ENCODE measurements around the gene KRTAP20-2. TPM values are rescaled to one million over a fixed set of nuclear protein-coding genes. Genes with fewer than 3 reads are reported as not detected.

KRTAP20-2 gene
- total and polyA plus RNA-seq, 2 experiments from 2014 or later: not detected

- TF ChIP-seq EZH2 (IDR thresholded peaks at IDR 0.05; ENCODE audit: borderline replicate concordance): no peak
- no peak for TF ChIP-seq EZH2phosphoT487 (IDR thresholded peaks at IDR 0.05; ENCODE audit: low read depth, severe bottlenecking, unreplicated experiment)
- Histone ChIP-seq H2AFZ (no peak overlapping the region), H3K9me2 (replicated peaks; ENCODE audit: insufficient read depth) (no peaks in the 10 kb centered on the region), H3K4me3 (no peak overlapping the region), H3K4me1 (ENCODE audit: insufficient read depth) (no peaks in the 10 kb centered on the region), H3K27me3 (no peaks in the 10 kb centered on the region), H3K4me2 (no peak overlapping the region), H3K36me3 (replicated peaks; ENCODE audit: insufficient read depth, low read depth) (no peaks in the 10 kb centered on the region), H3K9me3 (ENCODE audit: low read depth) (no peaks in the 10 kb centered on the region), H3K79me2 (no peaks in the 10 kb centered on the region), H4K20me1 (ENCODE audit: insufficient read depth, poor library complexity, severe bottlenecking) (no peaks in the 10 kb centered on the region), H3K27ac (no peak overlapping the region)
- DNase-seq (ENCODE audit: low spot score): no peak
- WGBS (ENCODE audit: low lambda C conversion rate, missing lambda C conversion rate): 61% methylated on average over 1 of the region's 1 CpG
Observed at GRCh38 chr21:30629200-30629599, 5.8 kb upstream of the KRTAP20-2 start.

DNA sequence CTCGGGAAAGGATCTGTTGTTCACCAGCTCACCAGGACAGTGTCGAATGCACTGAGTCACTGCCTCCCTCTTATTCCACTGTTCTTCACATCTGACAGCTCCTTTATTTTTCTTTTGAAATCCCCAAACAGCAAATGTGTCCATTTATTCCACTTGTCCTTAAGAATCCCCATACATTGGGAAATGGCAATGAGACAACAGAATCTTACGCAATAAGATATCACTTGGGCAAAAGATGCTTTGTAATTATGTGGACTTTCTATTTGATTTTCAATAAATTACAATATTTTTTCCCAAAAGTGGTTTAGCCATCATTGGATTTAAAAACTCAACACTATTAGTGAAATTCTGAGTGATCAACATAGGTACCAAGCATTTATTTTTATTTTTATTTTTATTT lies 3.7 kb downstream of the KRTAP20-2 start:
- no peaks in the 10 kb centered on the region for H3K4me1 ChIP-seq (ENCODE audit: insufficient read depth)
- no peak overlapping the region for H3K4me2 ChIP-seq
- no peak overlapping the region for H3K4me3 ChIP-seq
- H3K9me3 ChIP-seq (ENCODE audit: low read depth): no peaks in the 10 kb centered on the region
- H3K36me3 ChIP-seq (replicated peaks; ENCODE audit: insufficient read depth, low read depth): no peaks in the 10 kb centered on the region
- no peaks in the 10 kb centered on the region for H3K79me2 ChIP-seq
- TF ChIP-seq EZH2 (IDR thresholded peaks at IDR 0.05; ENCODE audit: borderline replicate concordance): no peak
- TF ChIP-seq, protein P1, sequence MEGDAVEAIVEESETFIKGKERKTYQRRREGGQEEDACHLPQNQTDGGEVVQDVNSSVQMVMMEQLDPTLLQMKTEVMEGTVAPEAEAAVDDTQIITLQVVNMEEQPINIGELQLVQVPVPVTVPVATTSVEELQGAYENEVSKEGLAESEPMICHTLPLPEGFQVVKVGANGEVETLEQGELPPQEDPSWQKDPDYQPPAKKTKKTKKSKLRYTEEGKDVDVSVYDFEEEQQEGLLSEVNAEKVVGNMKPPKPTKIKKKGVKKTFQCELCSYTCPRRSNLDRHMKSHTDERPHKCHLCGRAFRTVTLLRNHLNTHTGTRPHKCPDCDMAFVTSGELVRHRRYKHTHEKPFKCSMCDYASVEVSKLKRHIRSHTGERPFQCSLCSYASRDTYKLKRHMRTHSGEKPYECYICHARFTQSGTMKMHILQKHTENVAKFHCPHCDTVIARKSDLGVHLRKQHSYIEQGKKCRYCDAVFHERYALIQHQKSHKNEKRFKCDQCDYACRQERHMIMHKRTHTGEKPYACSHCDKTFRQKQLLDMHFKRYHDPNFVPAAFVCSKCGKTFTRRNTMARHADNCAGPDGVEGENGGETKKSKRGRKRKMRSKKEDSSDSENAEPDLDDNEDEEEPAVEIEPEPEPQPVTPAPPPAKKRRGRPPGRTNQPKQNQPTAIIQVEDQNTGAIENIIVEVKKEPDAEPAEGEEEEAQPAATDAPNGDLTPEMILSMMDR (IDR thresholded peaks at IDR 0.05; ENCODE audit: poor library complexity): no peak
- no peak for TF ChIP-seq EZH2phosphoT487 (IDR thresholded peaks at IDR 0.05; ENCODE audit: low read depth, severe bottlenecking, unreplicated experiment)
- no peaks in the 10 kb centered on the region for H4K20me1 ChIP-seq (ENCODE audit: insufficient read depth, poor library complexity, severe bottlenecking)
- no peak overlapping the region for H3K27ac ChIP-seq
- no peaks in the 10 kb centered on the region for H3K27me3 ChIP-seq
- WGBS (ENCODE audit: low lambda C conversion rate, missing lambda C conversion rate): 91% methylated on average over 3 of the region's 3 CpGs
- H3K9me2 ChIP-seq (replicated peaks; ENCODE audit: insufficient read depth): no peaks in the 10 kb centered on the region
- no peak overlapping the region for H2AFZ ChIP-seq
- DNase-seq (ENCODE audit: low spot score): no peak

GRCh38 chr21:30642564-30642963 lies 7.6 kb downstream of the KRTAP20-2 start, which contains the start of gene KRTAP20-3:
Gene KRTAP20-3, plus strand, starts transcription at chr21:30642864.
- TF ChIP-seq, protein P1 (IDR thresholded peaks at IDR 0.05; ENCODE audit: poor library complexity): no peak
- TF ChIP-seq EZH2 (IDR thresholded peaks at IDR 0.05; ENCODE audit: borderline replicate concordance): no peak
- no peak for TF ChIP-seq EZH2phosphoT487 (IDR thresholded peaks at IDR 0.05; ENCODE audit: low read depth, severe bottlenecking, unreplicated experiment)
- H3K4me3 ChIP-seq: no peak within 1 kb of the TSS

DNA sequence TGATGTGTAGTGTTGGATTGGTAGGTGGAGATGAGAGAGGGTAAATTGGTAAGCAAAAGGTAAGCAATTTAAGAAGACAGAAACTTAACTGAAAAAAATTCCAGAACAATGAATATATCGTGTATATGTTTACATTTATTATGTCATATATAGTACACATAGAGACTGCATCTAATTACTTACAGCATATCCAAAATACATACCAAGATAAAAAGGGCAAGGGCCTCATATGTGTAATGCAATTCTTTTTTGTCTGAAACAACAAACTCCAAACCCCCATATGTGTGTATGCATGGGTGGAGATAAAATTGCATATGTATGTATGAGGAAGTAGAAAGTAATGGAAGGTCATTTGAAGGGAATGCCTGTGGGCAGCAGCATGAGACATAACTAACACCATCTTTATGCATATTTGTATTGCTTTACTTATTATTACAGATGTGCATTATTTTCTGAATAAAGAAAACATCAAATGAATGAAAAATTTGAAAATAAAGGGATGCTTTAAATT lies 12.0 kb downstream of the KRTAP20-2 start:
- Histone ChIP-seq H2AFZ (no peak overlapping the region), H3K4me1 (ENCODE audit: insufficient read depth) (no peaks in the 10 kb centered on the region), H4K20me1 (ENCODE audit: insufficient read depth, poor library complexity, severe bottlenecking) (no peaks in the 10 kb centered on the region), H3K27me3 (no peaks in the 10 kb centered on the region), H3K36me3 (replicated peaks; ENCODE audit: insufficient read depth, low read depth) (no peaks in the 10 kb centered on the region), H3K4me2 (no peak overlapping the region), H3K4me3 (no peak overlapping the region), H3K9me3 (ENCODE audit: low read depth) (no peaks in the 10 kb centered on the region), H3K27ac (no peak overlapping the region), H3K9me2 (replicated peaks; ENCODE audit: insufficient read depth) (no peaks in the 10 kb centered on the region), H3K79me2 (no peaks in the 10 kb centered on the region)
- TF ChIP-seq EZH2phosphoT487 (IDR thresholded peaks at IDR 0.05; ENCODE audit: low read depth, severe bottlenecking, unreplicated experiment) (no peak), EZH2 (IDR thresholded peaks at IDR 0.05; ENCODE audit: borderline replicate concordance) (no peak)
- TF ChIP-seq, protein P1 (IDR thresholded peaks at IDR 0.05; ENCODE audit: poor library complexity): no peak
- 91% methylated on average over 1 of the region's 1 CpG for WGBS (ENCODE audit: low lambda C conversion rate, missing lambda C conversion rate)
- DNase-seq (ENCODE audit: low spot score): no peak

More at GRCh38 chr21:30642564-30642963, 7.6 kb downstream of the KRTAP20-2 start, which contains the start of gene KRTAP20-3:
- no peaks in the 10 kb centered on the region for H3K79me2 ChIP-seq
- no peak for DNase-seq (ENCODE audit: low spot score)
- no peaks in the 10 kb centered on the region for H3K27me3 ChIP-seq
- no peaks in the 10 kb centered on the region for H4K20me1 ChIP-seq (ENCODE audit: insufficient read depth, poor library complexity, severe bottlenecking)
- no peaks in the 10 kb centered on the region for H3K9me2 ChIP-seq (replicated peaks; ENCODE audit: insufficient read depth)
- H3K9me3 ChIP-seq (ENCODE audit: low read depth): no peaks in the 10 kb centered on the region
- H2AFZ ChIP-seq: no peak within 1 kb of the TSS
- no peaks in the 10 kb centered on the region for H3K36me3 ChIP-seq (replicated peaks; ENCODE audit: insufficient read depth, low read depth)
- WGBS (ENCODE audit: low lambda C conversion rate, missing lambda C conversion rate): 96% methylated on average over 2 of the region's 2 CpGs
- no peak within 1 kb of the TSS for H3K27ac ChIP-seq
- no peak within 1 kb of the TSS for H3K4me2 ChIP-seq
- no peaks in the 10 kb centered on the region for H3K4me1 ChIP-seq (ENCODE audit: insufficient read depth)
